ENCODE measurements around the gene SYNJ2.

DNA sequence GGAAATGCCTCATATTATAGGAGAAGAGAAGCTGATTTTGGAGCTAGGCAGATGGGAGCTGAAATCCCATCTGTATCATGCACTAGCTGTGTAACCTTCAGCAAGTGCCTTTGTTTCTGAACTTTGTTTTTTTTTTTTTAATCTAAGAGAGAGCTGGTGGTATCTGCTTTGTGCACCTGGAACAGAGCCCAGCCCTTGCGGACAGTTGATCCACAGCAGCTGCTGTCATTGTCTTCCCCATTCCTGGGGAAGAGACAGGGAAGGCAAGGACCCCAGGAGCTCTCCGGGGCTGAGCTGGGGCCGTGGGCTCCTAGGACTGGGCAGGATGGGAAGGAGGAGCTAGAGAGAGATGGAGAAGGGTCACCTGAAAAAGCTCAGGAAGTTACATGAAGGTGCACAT, 92.1 kb downstream of the SYNJ2 start:
- TF ChIP-seq, protein P1, sequence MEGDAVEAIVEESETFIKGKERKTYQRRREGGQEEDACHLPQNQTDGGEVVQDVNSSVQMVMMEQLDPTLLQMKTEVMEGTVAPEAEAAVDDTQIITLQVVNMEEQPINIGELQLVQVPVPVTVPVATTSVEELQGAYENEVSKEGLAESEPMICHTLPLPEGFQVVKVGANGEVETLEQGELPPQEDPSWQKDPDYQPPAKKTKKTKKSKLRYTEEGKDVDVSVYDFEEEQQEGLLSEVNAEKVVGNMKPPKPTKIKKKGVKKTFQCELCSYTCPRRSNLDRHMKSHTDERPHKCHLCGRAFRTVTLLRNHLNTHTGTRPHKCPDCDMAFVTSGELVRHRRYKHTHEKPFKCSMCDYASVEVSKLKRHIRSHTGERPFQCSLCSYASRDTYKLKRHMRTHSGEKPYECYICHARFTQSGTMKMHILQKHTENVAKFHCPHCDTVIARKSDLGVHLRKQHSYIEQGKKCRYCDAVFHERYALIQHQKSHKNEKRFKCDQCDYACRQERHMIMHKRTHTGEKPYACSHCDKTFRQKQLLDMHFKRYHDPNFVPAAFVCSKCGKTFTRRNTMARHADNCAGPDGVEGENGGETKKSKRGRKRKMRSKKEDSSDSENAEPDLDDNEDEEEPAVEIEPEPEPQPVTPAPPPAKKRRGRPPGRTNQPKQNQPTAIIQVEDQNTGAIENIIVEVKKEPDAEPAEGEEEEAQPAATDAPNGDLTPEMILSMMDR (IDR thresholded peaks at IDR 0.05), result no peak
- TF ChIP-seq POLR2AphosphoS5 (IDR thresholded peaks at IDR 0.05; ENCODE audit: low read depth, low read length), result no peak
